ENCODE measurements around the gene CNIH3.
A peak's percentile ranks its signal among the peaks of the same experiment; 100 is the strongest.

Gene CNIH3

GRCh38 chr1:224592636-224593582 lies 23.2 kb upstream of the CNIH3 start:
- POLR2A ChIA-PET = interaction anchor here (0.5 to 0.9 kb wide), 4 partner anchors 28 to 147 kb away, joined by 3 to 4 read pairs (median 4); no protein-coding TSS in a partner anchor
- peak; percentile 57 for DNase-seq (ENCODE audit: low read depth, low spot score)
- CTCF ChIA-PET = interaction anchor here (0.6 to 2.8 kb wide), 9 partner anchors 9 to 259 kb away, joined by 3 to 21 read pairs (median 3); no protein-coding TSS in a partner anchor
- no peak overlapping the region for H3K4me3 ChIP-seq (ENCODE audit: low read depth, low read length)
- TF ChIP-seq, protein P1, sequence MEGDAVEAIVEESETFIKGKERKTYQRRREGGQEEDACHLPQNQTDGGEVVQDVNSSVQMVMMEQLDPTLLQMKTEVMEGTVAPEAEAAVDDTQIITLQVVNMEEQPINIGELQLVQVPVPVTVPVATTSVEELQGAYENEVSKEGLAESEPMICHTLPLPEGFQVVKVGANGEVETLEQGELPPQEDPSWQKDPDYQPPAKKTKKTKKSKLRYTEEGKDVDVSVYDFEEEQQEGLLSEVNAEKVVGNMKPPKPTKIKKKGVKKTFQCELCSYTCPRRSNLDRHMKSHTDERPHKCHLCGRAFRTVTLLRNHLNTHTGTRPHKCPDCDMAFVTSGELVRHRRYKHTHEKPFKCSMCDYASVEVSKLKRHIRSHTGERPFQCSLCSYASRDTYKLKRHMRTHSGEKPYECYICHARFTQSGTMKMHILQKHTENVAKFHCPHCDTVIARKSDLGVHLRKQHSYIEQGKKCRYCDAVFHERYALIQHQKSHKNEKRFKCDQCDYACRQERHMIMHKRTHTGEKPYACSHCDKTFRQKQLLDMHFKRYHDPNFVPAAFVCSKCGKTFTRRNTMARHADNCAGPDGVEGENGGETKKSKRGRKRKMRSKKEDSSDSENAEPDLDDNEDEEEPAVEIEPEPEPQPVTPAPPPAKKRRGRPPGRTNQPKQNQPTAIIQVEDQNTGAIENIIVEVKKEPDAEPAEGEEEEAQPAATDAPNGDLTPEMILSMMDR (IDR thresholded peaks at IDR 0.05; ENCODE audit: insufficient read depth, low read length, missing control alignments) = no peak

DNA sequence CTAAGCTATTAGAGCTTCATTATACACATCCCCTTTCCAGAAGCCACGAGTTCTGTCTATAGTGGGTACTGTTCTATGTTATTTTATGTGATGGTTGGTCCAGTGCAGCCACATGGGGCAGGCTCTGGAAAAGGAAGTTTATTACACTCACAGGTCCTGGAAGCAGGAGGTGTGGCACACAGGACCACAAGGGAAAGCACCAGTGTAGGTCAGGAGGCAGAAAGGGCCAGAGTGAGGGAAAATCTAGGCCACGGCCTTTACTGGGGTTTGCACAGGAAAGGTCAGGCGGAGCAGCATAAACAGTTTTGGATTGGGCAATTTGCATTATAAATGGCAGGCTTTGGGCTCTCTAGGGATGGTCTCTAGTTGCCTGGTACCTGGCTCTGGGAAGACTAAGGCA lies 21.8 kb upstream of the CNIH3 start:
- CTCF ChIA-PET = interaction anchor here (0.9 to 2.8 kb wide), 4 partner anchors 11 to 257 kb away, joined by 3 to 21 read pairs (median 4); no protein-coding TSS in a partner anchor
- no peak overlapping the region for H3K4me3 ChIP-seq (ENCODE audit: low read depth, low read length)
- POLR2A ChIA-PET = no interaction called here
- no peak for DNase-seq (ENCODE audit: low read depth, low spot score)
- TF ChIP-seq, protein P1 (IDR thresholded peaks at IDR 0.05; ENCODE audit: insufficient read depth, low read length, missing control alignments) = no peak

GRCh38 chr1:224594851-224595250 lies 21.3 kb upstream of the CNIH3 start:
- TF ChIP-seq, protein P1 (IDR thresholded peaks at IDR 0.05; ENCODE audit: insufficient read depth, low read length, missing control alignments) = no peak
- CTCF ChIA-PET = no interaction called here
- no peak for DNase-seq (ENCODE audit: low read depth, low spot score)
- POLR2A ChIA-PET = no interaction called here
- no peak overlapping the region for H3K4me3 ChIP-seq (ENCODE audit: low read depth, low read length)

GRCh38 chr1:224605482-224606181 lies 10.5 kb upstream of the CNIH3 start:
- TF ChIP-seq, protein P1 (IDR thresholded peaks at IDR 0.05; ENCODE audit: insufficient read depth, low read length, missing control alignments) = no peak
- no peak overlapping the region for H3K4me3 ChIP-seq (ENCODE audit: low read depth, low read length)
- ChIA-PET CTCF (interaction anchor here (1.1 to 3.0 kb wide), 3 partner anchors 10 to 246 kb away, joined by 3 to 8 read pairs (median 3); no protein-coding TSS in a partner anchor), POLR2A (no interaction called here)
- DNase-seq (ENCODE audit: low read depth, low spot score) = no peak

- ChIA-PET CTCF (interaction anchor here (0.6 to 1.1 kb wide), 2 partner anchors 89 to 245 kb away, joined by 4 read pairs; no protein-coding TSS in a partner anchor), POLR2A (no interaction called here)
- TF ChIP-seq, protein P1 (IDR thresholded peaks at IDR 0.05; ENCODE audit: insufficient read depth, low read length, missing control alignments) = no peak
- no peak for DNase-seq (ENCODE audit: low read depth, low spot score)
- no peak overlapping the region for H3K4me3 ChIP-seq (ENCODE audit: low read depth, low read length)
Measured at GRCh38 chr1:224607188-224608148, 8.6 kb upstream of the CNIH3 start.
